ENCODE results near the gene HERC2.
"Not testable (repeated sequence)": the region's sequence is repeated elsewhere in the genome, so short reads cannot be mapped to it uniquely, and the experiment has no call there.

HERC2 gene

GRCh38 chr15:28231743-28232142 is 90.2 kb downstream of the HERC2 start:
- not testable (repeated sequence) for H2AFZ ChIP-seq (ENCODE audit: low read depth, low read length); H3K9me3 ChIP-seq (ENCODE audit: low read length); H3K4me3 ChIP-seq (ENCODE audit: low read length); H3K4me1 ChIP-seq (ENCODE audit: insufficient read depth, low read length); H3K27me3 ChIP-seq (ENCODE audit: insufficient read depth, low read length)
- H3K36me3 ChIP-seq (ENCODE audit: insufficient read depth, low read length), result peaks cover 35% of the 10 kb centered on the region

GRCh38 chr15:28231336-28231735 is 90.6 kb downstream of the HERC2 start:
- H3K27me3 ChIP-seq (ENCODE audit: insufficient read depth, low read length); H3K9me3 ChIP-seq (ENCODE audit: low read length); H3K4me1 ChIP-seq (ENCODE audit: insufficient read depth, low read length); H3K4me3 ChIP-seq (ENCODE audit: low read length); H2AFZ ChIP-seq (ENCODE audit: low read depth, low read length): not testable (repeated sequence)
- H3K36me3 ChIP-seq (ENCODE audit: insufficient read depth, low read length), result peaks cover 35% of the 10 kb centered on the region

GRCh38 chr15:28228990-28229640 is 92.9 kb downstream of the HERC2 start:
- not testable (repeated sequence) for H3K27me3 ChIP-seq (ENCODE audit: insufficient read depth, low read length); H3K9me3 ChIP-seq (ENCODE audit: low read length); H3K4me1 ChIP-seq (ENCODE audit: insufficient read depth, low read length); H2AFZ ChIP-seq (ENCODE audit: low read depth, low read length); H3K4me3 ChIP-seq (ENCODE audit: low read length)
- peaks cover 28% of the 10 kb centered on the region for H3K36me3 ChIP-seq (ENCODE audit: insufficient read depth, low read length)

- Histone ChIP-seq H3K4me3 (ENCODE audit: low read length) (no peak overlapping the region), H3K9me3 (ENCODE audit: low read length) (peaks cover 2% of the 10 kb centered on the region), H3K36me3 (ENCODE audit: insufficient read depth, low read length) (peaks cover 25% of the 10 kb centered on the region), H3K27me3 (ENCODE audit: insufficient read depth, low read length) (no peaks in the 10 kb centered on the region), H3K4me1 (ENCODE audit: insufficient read depth, low read length) (no peaks in the 10 kb centered on the region), H2AFZ (ENCODE audit: low read depth, low read length) (no peak overlapping the region)
Measured at GRCh38 chr15:28228096-28228495, 93.9 kb downstream of the HERC2 start.

- not testable (repeated sequence) for H3K4me1 ChIP-seq (ENCODE audit: insufficient read depth, low read length); H3K9me3 ChIP-seq (ENCODE audit: low read length); H3K4me3 ChIP-seq (ENCODE audit: low read length); H2AFZ ChIP-seq (ENCODE audit: low read depth, low read length); H3K27me3 ChIP-seq (ENCODE audit: insufficient read depth, low read length)
- H3K36me3 ChIP-seq (ENCODE audit: insufficient read depth, low read length), result peaks cover 27% of the 10 kb centered on the region
Measured at GRCh38 chr15:28227303-28227702, 94.7 kb downstream of the HERC2 start.

GRCh38 chr15:28222612-28223011 is 99.4 kb downstream of the HERC2 start:
- not testable (repeated sequence) for H2AFZ ChIP-seq (ENCODE audit: low read depth, low read length); H3K27me3 ChIP-seq (ENCODE audit: insufficient read depth, low read length); H3K9me3 ChIP-seq (ENCODE audit: low read length); H3K4me3 ChIP-seq (ENCODE audit: low read length); H3K4me1 ChIP-seq (ENCODE audit: insufficient read depth, low read length)
- H3K36me3 ChIP-seq (ENCODE audit: insufficient read depth, low read length), result peaks cover 33% of the 10 kb centered on the region

- not testable (repeated sequence) for H3K9me3 ChIP-seq (ENCODE audit: low read length); H3K4me3 ChIP-seq (ENCODE audit: low read length); H3K27me3 ChIP-seq (ENCODE audit: insufficient read depth, low read length); H2AFZ ChIP-seq (ENCODE audit: low read depth, low read length); H3K4me1 ChIP-seq (ENCODE audit: insufficient read depth, low read length)
- peaks cover 31% of the 10 kb centered on the region for H3K36me3 ChIP-seq (ENCODE audit: insufficient read depth, low read length)
Measured at GRCh38 chr15:28221696-28222095, 100.3 kb downstream of the HERC2 start.

- Histone ChIP-seq H3K36me3 (ENCODE audit: insufficient read depth, low read length) (peaks cover 40% of the 10 kb centered on the region), H3K4me3 (ENCODE audit: low read length) (no peak overlapping the region)
Measured at GRCh38 chr15:28219116-28219515, 102.9 kb downstream of the HERC2 start.

GRCh38 chr15:28216946-28217546 is 104.9 kb downstream of the HERC2 start:
- H3K4me1 ChIP-seq (ENCODE audit: insufficient read depth, low read length); H3K4me3 ChIP-seq (ENCODE audit: low read length); H3K9me3 ChIP-seq (ENCODE audit: low read length); H3K27me3 ChIP-seq (ENCODE audit: insufficient read depth, low read length); H2AFZ ChIP-seq (ENCODE audit: low read depth, low read length): not testable (repeated sequence)
- H3K36me3 ChIP-seq (ENCODE audit: insufficient read depth, low read length), result peaks cover 45% of the 10 kb centered on the region

More at GRCh38 chr15:28219116-28219515, 102.9 kb downstream of the HERC2 start:
- Histone ChIP-seq H3K27me3 (ENCODE audit: insufficient read depth, low read length) (no peaks in the 10 kb centered on the region), H3K4me1 (ENCODE audit: insufficient read depth, low read length) (no peaks in the 10 kb centered on the region), H2AFZ (ENCODE audit: low read depth, low read length) (no peak overlapping the region), H3K9me3 (ENCODE audit: low read length) (no peaks in the 10 kb centered on the region)

GRCh38 chr15:28215521-28215920 is 106.5 kb downstream of the HERC2 start:
- H3K4me3 ChIP-seq (ENCODE audit: low read length); H3K4me1 ChIP-seq (ENCODE audit: insufficient read depth, low read length); H3K27me3 ChIP-seq (ENCODE audit: insufficient read depth, low read length); H3K9me3 ChIP-seq (ENCODE audit: low read length); H2AFZ ChIP-seq (ENCODE audit: low read depth, low read length): not testable (repeated sequence)
- peaks cover 45% of the 10 kb centered on the region for H3K36me3 ChIP-seq (ENCODE audit: insufficient read depth, low read length)

- not testable (repeated sequence) for H3K4me3 ChIP-seq (ENCODE audit: low read length); H2AFZ ChIP-seq (ENCODE audit: low read depth, low read length); H3K4me1 ChIP-seq (ENCODE audit: insufficient read depth, low read length); H3K27me3 ChIP-seq (ENCODE audit: insufficient read depth, low read length); H3K9me3 ChIP-seq (ENCODE audit: low read length)
- H3K36me3 ChIP-seq (ENCODE audit: insufficient read depth, low read length), result peaks cover 36% of the 10 kb centered on the region
Measured at GRCh38 chr15:28214006-28214790, 107.8 kb downstream of the HERC2 start.

GRCh38 chr15:28213393-28213792 is 108.6 kb downstream of the HERC2 start:
- H3K36me3 ChIP-seq (ENCODE audit: insufficient read depth, low read length), result peaks cover 29% of the 10 kb centered on the region
- not testable (repeated sequence) for H3K4me3 ChIP-seq (ENCODE audit: low read length); H3K9me3 ChIP-seq (ENCODE audit: low read length); H3K4me1 ChIP-seq (ENCODE audit: insufficient read depth, low read length); H2AFZ ChIP-seq (ENCODE audit: low read depth, low read length); H3K27me3 ChIP-seq (ENCODE audit: insufficient read depth, low read length)

GRCh38 chr15:28208583-28208982 is 113.4 kb downstream of the HERC2 start:
- Histone ChIP-seq H3K4me3 (ENCODE audit: low read length) (no peak overlapping the region), H3K9me3 (ENCODE audit: low read length) (no peaks in the 10 kb centered on the region)

More at GRCh38 chr15:28208583-28208982, 113.4 kb downstream of the HERC2 start:
- Histone ChIP-seq H3K27me3 (ENCODE audit: insufficient read depth, low read length) (no peaks in the 10 kb centered on the region), H2AFZ (ENCODE audit: low read depth, low read length) (no peak overlapping the region), H3K36me3 (ENCODE audit: insufficient read depth, low read length) (peaks cover 9% of the 10 kb centered on the region), H3K4me1 (ENCODE audit: insufficient read depth, low read length) (no peaks in the 10 kb centered on the region)
